NB4 (cell line): ENCODE measurements around the gene SHTN1.

Source experiments
- CTCF ChIP-seq: IDR thresholded peaks from one replicate; pipeline ENCODE4 v1.5.1; 2012; ENCODE audit warnings: low read depth, low read length
- POLR2A ChIP-seq: IDR thresholded peaks from 2 replicates; pipeline ENCODE4 v1.6.1; 2011; ENCODE audit warnings: mild to moderate bottlenecking; ENCODE audit not compliant: insufficient read length; ENCODE audit errors: extremely low read depth

GRCh38 chr10:116831790-116832189 lies 173.2 kb downstream of the SHTN1 start:
- TF ChIP-seq CTCF (no peak), POLR2A (no peak)
